ENCODE results near the gene FGF8.

The FGF8 gene

DNA sequence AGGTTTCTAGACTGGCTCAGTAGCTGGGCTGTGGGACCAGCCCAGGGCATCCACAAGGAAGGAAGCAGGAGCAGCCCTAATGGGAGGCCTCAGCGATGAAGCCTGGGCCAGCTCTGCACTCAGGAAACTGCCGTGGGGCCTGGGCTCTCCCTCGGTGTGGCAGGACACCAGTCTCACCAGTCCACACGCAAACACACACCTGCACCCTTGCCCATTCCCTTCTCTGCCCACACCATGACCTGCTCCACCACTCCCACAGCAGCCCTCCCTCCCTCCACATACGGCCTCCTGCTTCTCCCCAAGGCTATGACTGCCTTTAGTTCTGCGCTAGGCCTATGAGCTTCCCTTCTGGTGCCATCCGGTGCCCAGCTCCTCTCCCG is 7.1 kb downstream of the FGF8 start:
- no peak for DNase-seq

DNA sequence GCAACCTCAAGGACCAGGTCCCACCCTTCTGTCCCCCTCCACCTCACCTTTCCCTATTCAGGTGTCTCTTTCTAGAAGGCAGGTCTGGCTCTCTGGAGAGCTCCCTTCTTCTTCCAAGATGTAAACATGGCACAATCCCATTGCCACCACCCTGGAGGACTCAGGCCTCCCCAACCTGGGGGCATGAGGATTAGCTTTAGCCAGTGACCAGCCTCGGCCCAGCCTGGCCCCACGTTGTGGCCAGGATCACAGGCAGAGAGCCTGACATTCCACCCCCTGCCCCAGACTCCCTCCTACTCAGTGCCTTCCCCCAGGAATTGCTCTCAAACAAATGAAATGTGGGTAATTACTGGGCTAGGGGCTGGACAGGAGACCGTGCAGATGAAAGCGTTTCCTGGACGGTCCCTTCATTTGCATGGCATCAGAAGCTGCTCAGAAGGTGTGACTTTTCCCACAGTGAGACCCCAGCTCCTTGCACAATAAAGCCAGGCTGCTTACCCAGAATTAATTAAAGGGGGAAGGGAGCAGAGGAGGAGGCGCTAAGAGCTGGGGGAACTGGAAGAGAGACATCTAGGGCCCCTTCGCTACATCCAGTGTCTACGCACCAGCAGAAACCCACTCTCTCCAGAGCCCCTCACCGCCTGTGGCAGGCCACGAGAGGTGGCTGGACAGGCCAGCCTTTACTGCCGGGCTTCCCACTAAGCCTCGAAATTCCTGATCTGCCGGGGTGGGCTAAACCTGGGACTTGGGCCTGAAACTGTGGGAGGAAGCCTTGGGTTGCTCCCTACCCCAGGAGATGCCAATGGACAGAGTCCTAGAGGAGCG is 7.7 kb downstream of the FGF8 start:
- no peak for DNase-seq

DNA sequence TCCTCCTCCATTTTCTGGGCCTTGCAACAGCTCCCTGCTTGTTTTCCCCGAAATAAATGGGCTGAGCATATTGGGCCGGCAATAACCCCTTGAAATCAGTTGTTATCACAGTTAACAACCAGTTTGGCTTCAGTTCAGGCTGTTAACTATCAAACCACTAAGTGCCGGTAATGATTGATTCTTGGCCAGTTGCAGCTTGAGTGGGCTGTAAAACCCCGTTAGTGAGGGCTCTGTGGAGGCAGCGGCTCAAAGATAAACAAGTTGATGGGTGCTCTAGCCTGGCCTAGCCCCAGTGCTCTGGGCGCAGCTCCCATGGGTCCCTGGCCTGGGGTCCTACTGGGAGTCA is 8.3 kb downstream of the FGF8 start:
- no peak for DNase-seq

DNA sequence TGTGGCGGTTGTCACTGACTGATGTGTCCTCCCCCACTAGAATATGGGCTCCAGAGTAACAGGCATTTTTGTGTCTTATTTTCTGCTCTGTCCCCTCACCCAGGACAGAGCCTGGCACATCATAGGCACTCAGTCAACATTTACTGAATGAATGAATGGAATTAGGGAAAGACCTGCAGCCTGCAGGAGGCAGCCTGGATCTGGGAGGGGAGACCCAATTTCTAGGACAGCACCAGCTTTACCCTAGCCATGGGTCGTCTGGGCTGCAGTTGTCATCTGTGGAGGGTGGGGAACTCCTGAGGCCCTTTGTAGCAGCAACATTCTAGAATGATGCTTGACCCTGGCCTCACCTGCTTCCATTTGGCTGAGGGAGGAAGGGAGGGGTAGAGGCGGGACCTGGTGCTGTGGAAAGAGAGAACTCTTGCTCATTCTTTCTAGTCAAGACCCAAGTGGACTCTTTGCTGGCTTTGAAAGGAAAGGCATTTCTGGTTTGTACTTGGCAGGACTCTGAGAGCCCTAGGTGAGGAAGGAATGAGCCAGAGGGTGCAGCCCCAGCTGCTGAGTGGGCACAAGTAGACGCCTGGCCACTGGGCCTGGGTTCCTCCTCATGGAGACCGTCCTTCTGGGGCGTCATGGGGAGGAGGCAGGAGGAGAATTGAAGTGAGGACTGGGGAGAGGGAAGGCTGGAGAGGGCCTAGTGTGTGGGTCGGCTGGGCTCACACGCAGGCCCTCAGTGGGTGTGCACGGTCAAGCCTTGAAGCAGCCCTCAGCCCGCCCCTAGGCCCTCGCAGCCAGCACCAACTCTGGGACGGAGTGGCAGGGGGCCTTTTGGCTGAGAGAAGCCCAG is 8.9 kb downstream of the FGF8 start:
- no peak for DNase-seq

DNA sequence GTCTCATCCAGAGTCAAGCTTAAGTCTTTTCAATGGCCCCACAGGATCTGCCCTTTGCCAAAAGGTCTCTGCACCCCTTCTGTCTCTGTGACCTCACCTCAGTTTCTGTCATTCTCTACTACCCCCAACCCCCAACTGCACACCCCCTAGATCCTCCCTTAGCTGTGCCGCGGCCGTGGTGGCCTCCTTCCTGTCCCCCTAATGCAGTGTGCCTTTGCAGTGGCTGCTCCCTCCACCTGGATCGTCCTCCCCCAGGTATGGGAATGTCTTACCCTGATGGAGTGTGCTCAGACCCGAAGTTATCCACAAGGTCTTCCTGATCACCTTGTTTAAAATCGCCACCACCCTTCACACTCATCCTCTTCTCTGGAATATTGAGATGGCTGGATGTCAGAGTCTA is 9.6 kb downstream of the FGF8 start:
- no peak for DNase-seq

DNA sequence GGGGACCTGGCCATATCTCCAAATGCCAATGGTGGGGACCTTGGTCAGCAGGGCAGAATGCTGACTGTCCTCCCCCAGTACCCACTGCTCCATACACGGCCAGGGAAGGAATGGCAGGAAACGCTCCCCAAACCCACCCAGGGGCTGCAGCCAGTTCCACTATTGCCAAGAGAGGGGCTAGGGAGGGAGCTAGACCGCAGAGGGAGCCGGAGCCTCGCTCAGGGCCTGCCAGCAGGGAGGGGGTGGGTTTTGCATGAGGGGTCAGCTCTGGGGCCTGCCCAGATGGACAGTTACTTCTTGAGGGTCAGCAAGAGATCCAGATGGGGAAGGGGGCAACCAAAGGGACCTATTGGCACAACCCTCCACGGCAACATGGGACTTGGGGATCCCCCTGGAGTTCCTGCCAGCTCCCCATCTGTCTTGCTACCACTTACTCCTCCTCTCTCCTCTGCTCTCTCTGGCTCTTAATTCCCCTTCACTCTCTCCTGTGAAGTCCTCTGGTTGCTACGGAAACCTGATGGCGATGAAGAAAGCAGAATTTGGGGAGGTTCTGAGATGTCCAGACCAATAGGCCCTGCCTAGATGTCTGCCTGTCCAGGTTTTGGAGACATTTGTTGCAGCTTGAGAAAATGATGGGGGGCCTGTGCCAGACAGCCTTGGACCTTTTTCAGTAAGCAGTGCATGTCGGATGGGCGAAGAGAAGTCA is 12.6 kb downstream of the FGF8 start:
- DNase-seq = no peak

DNA sequence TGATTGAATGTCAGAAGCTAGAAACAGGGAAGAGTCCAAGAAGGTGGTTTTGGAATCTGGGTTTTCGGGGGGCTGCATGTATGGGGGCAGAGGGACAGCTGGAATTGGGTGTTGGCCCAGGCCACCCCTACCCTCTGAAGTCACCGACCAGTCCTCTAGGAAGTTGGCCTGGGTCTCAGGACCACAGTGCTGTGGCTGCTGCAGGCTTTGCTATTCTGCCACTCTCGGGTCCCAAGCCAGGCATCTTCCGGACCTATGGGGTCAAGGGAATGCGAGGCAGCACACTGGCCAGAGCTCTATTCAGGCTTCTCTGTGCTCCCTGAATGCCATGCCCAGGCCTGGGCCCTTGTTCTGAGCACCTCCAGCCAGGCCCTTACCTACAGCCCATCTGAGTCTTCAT is 13.2 kb downstream of the FGF8 start:
- no peak for DNase-seq

DNA sequence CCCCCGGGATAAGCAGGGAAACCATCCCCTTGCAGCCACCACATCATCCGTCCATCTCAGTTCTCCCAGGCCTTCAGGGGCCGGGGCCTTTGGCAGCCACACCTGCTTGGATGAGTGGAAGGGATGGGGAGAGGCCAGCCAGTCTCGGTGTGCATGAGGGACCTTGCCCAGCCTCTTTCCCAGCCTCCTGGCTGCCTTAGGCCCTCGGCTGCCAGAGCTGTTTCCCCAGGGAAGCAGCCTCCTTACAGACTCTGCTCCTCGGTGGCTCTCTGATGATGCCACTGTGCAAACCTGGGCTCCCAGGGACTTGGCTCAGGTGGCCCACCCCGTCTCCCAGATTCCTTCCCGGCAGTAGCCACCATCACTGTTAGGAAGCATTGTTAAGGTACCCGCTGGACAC is 14.7 kb downstream of the FGF8 start:
- DNase-seq = no peak

DNA sequence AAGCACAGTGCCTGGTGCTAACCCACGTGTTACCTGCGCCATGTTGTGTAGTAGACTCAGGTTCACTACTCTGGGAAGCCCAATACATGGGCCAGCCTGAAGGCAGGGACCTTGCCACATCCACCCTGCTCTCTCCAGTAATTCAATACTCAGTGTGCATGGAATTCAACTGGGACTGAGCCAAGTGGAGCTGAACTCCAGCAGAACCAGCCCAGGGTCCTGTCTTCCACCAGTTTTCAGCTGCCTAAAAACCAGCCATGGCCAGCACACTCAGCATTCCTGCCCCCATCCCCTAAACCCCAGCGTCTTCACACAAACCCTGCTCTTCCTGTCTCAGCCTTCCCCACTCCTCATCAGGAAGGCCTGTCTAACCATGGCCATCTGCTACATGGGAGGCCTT is 15.4 kb downstream of the FGF8 start:
- DNase-seq = no peak

DNA sequence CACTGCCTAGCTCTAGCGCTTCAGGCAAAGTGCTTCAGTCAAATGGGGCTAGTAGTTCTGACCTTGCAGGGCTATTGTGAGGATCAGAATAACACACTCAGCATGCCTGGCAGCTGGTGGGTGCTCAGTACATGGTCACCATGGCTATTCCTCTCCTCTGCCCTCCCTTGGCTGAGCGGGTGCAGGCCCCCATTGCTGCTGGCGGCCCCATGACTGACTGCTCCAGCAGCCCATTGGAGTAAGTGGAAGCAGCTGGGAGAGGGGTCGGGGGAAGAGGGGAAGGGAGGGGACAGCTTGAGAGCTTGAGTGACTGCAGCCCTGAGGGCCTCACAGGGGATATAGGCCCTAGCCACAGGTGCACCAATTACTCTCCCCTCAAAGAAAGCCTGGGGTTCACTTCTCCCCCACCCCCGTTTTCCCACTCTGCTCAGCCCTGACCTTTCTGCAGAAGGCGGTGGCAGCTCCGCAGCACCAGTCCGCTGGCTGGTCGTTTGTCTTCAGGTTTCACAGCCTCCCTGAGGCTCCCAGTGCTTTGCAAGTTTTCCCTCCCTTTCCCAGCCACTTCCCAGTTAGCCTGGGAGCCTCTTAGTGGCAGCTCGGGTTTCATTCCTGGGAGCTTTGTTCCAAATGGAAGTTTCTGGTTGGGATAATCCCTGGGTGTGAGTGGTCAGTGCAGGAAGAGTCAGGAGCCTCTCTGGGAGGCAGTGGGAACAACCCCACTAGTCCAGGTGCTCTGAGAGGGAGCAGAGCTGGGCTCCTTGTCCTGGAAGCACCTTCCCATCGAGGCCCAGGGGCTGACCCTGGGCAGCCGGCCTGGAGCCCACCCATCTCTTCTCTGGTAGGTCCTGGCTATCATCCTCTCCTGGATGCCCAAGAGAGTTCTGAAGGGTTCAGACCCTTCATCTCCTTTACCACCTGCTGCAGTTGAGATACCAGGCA is 16.3 kb downstream of the FGF8 start:
- no peak for DNase-seq

DNA sequence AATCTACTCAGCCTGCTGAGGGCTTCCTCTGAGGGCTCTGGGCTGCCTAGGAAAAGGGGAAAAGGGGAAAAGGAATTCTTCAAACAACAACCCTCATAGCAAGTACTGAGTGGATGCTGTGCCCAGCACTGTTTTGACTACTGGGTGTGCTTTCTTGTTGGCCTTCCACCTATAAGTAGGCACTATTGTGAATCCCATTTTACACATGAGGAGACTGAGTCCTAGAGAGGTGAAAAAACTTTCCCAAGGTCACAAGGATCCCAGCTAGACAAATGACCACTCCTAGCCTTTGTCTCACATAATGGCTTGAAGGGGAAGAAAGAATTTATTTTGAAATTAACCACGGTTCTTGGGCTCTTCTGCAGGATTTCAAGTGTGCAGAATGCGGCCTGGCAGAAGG is 17.1 kb downstream of the FGF8 start:
- DNase-seq = no peak

DNA sequence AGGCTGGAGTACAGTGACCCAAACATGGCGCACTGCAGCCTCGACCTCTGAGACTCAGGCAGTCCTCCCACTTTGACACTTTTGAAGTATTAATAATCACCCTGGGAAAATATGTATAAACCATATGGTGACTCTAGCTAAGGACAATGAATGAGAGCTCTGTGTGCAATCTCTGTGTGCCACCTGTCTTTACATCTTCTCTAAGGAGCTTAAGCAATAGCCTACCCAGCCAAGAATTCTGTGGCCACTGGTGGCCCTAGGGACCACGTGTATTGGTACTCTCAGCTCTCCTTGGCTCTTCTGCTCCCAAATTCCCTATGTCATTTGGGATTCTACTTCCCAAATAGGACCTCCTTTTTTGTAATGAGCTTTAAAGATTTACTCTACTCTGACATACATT is 23.7 kb downstream of the FGF8 start:
- DNase-seq = no peak

DNA sequence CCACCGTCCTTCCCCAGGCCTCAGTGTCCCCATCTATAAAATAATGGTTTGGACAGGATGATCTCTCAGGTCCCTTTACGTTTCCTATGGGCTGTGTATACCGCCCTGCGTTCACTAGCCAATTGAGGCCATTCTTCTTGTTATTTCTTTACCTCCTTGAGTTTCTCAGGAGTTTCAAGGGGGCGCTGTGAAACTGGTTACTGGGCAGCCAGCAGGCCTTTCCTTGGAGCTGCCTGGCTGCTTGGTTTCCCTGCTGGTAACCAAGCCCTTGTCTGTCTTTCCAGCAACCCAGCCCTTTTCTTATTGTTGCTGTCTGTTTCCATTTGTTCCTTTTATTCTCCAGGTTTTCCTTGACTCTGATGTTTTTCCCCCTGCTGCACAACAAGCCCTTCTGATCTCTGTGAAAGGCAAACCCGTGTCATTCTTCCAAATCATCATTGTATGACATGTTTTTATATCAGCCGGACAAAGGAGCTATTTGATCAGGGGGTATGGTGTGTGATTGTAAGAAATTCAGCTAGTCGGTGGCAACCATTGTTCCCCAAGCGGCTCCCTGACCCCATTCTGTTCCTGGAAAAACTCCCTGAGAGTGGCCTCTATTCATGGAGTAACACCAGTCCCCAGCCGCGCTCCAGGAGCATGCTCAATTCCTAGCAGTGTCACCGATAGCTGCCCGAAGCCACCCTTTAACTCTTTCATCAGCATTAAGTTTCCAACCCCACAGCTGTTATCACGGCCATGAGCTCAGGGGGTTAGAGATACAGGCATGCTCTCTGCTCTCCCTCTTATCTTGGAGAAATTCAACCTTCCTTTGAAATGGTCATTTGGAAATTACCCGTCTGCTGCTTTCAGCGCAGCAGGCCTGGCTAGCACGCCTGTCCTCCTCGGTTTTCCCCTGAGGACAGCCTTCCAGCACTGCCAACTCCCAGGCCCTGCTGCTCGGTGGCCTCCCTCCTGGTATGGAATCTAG is 26.6 kb downstream of the FGF8 start:
- no peak for DNase-seq

DNA sequence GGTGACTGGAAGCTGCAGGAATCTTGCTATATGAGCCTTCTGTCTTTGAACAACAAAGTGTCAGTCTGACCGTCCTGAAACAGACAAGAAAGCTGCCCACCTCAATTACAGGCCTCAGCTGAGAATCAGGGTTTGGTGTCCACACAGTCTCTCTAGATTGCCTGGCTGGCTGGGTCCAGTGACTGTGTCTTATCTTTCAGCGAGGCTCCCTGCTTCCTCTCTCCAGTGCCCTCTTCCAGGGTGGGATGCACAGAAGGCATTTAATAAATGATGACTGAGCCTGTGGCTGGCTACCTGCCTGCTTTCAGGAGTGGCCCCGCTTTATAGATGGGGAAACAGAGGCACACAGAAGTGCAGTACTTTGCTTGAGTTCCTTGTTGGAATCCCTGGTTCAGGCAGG is 27.4 kb downstream of the FGF8 start:
- no peak for DNase-seq

DNA sequence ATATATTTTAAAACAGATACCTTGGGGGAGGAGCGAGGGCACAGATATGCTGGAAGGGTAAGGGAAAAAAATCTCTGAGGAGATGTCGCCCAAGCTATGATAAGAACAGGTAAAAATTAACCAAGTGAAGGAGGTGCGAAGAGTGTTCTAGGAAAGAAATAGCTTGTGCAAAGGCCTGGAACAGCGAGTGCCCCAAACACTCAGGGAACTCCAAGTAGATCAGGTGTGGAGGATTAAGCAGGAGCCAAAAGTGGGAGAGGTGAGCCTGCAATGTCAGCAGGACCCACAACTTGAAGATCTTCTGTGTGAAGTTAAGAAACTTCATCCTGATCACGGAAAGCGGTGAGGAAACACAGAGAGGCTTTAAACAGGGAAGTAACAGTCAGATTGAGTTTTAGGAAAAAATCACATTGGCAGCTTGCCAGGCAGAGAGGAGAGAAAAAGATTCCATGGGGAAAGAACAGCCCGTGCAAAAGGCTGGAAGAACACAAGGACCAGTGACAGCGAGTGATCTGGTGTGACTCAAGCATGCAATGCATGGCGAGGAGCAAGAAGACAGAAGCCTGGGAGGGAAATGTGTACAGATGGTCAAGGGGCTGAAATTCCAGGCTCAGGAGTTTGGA is 30.7 kb downstream of the FGF8 start:
- no peak for DNase-seq

DNA sequence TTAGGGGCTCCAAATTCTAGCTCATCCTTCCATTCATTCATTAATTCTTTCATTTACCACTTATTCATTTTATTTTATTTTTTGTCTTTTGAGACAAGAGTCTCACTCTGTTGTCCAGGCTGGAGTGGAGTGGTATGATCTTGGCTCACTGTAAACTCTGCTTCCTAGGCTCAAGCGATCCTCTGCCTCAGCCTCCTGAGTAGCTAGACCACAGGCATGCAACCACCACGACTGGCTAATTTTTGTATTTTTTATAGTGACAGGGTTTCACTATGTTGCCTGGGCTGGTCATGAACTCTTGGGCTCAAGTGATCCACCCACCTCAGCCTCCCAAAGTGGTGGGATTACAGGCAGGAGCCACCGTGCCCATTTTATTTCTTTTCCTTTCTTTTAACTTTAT is 31.6 kb downstream of the FGF8 start:
- no peak for DNase-seq

DNA sequence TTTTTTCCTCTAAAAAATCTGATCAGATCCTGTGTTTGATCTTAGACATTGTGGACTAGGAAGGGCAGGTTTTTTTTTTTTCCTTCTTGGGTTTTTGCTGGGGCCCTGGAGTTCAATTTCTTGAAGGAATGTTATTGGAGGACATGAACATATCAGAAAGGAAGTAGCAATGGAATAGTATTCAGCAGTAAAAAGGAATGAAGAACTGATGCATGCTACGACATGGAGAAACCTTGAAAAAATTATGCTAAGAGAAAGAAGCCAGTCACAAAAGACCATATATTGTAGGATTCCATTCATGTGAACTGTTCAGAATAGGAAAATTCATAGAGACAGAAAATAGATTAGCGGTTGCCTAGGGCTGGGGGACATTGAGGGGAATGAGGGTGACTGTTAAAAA is 34.0 kb downstream of the FGF8 start:
- DNase-seq = no peak

DNA sequence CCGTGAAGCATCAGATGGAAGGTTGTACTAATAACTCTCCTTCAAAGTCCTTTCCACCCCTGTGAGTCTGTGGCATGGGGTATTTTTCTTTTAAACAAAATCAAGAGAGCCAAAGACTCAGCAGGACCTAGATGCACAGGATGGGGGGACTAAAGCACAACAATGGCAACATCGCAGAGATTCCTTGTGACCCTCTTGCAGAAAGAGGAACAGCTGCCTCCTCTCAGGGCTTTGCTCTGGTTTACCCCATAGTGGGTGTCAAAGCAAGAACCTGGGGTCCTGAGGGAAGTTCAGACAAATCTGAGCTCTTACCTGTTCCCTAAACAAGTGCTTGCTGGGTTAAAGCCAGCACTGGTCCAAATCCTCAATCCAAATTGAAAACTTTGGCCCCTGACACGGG is 39.2 kb downstream of the FGF8 start:
- no peak for DNase-seq

DNA sequence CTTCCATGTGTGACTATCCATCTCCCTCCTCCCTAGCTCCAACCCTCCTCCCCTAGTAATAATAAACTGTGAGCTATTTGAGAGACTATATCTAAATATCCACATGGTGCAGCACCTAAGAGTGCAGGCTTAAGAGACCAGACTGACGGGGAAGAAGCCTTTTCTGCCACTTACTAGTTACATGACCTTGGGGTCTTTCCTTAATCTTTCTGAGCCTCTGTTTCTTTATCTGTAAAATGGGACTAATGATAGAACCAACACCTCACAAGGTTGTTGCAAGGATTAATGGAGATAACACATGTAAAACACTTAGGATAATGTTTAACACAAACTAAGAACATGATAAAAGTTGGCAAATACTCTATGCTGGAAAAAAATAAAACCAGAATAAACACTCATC is 43.8 kb downstream of the FGF8 start:
- DNase-seq = no peak

DNA sequence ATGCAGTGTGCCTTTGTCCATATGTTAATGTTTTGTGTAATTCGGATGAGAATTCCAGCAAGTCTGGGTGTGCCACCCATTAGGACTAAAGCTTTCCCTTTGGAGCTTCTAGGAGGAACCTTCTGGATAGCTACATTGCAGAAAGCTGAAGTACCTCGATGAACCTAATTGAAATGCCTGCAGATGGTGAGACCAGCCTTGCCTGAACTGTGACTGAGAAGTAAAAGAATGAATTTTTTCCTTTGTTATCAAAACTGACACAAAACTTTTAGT is 49.9 kb downstream of the FGF8 start:
- no peak for DNase-seq
